ENCODE data around the gene MYH14. TPM values are rescaled to one million over a fixed set of nuclear protein-coding genes. Genes with fewer than 3 reads are reported as not detected.

Gene MYH14
- 100 to 1,000 TPM; 139 to 475 (median 333) TPM for total RNA-seq

GRCh38 chr19:50203281-50204080 is at the start of gene MYH14:
TSS of gene MYH14 (plus strand) at chr19:50203622. CDS start at chr19:50210366, 6,744 bp downstream.
- H3K27me3 ChIP-seq = no peaks in the 10 kb centered on the region
- H3K27ac ChIP-seq = peak within 1 kb of the TSS in 3 of 4 donors; percentile 91 to 99 (median 98)
- TF ChIP-seq POLR2A (IDR thresholded peaks at IDR 0.05) (peak in 1 of 2 donors; percentile 83), CTCF (IDR thresholded peaks at IDR 0.05) (no peak)
- H3K36me3 ChIP-seq = no peaks in the 10 kb centered on the region
- peak in 2 of 3 donors; percentile 90 to 96 for DNase-seq
- peak within 1 kb of the TSS in 3 of 4 donors; percentile 19 to 63 (median 61) for H3K4me3 ChIP-seq
- H3K9me3 ChIP-seq = no peaks in the 10 kb centered on the region
- H3K4me1 ChIP-seq = peaks cover 0 to 28% (median 0%) of the 10 kb centered on the region in 4 donors

- no peaks in the 10 kb centered on the region for H3K4me1 ChIP-seq
- no peak overlapping the region for H3K27ac ChIP-seq
- no peak for DNase-seq
- TF ChIP-seq CTCF (IDR thresholded peaks at IDR 0.05) (no peak), POLR2A (IDR thresholded peaks at IDR 0.05) (no peak)
- peaks cover 0 to 4% (median 0%) of the 10 kb centered on the region in 4 donors for H3K9me3 ChIP-seq
- H3K36me3 ChIP-seq = no peaks in the 10 kb centered on the region
- no peaks in the 10 kb centered on the region for H3K27me3 ChIP-seq
- H3K4me3 ChIP-seq = no peak overlapping the region
Measured at GRCh38 chr19:50154529-50154928, 48.9 kb upstream of the MYH14 start.

- Histone ChIP-seq H3K4me1 (no peaks in the 10 kb centered on the region), H3K9me3 (peaks cover 0 to 4% (median 0%) of the 10 kb centered on the region in 4 donors), H3K36me3 (no peaks in the 10 kb centered on the region), H3K27ac (no peak overlapping the region), H3K4me3 (no peak overlapping the region), H3K27me3 (no peaks in the 10 kb centered on the region)
- TF ChIP-seq POLR2A (IDR thresholded peaks at IDR 0.05) (no peak), CTCF (IDR thresholded peaks at IDR 0.05) (no peak)
- no peak for DNase-seq
Measured at GRCh38 chr19:50155520-50156109, 47.8 kb upstream of the MYH14 start.

GRCh38 chr19:50158577-50158976 is 44.8 kb upstream of the MYH14 start:
- Histone ChIP-seq H3K27me3 (no peaks in the 10 kb centered on the region), H3K4me3 (no peak overlapping the region), H3K36me3 (no peaks in the 10 kb centered on the region), H3K4me1 (no peaks in the 10 kb centered on the region), H3K9me3 (peaks cover 0 to 4% (median 0%) of the 10 kb centered on the region in 4 donors), H3K27ac (no peak overlapping the region)
- DNase-seq = no peak
- no peak for TF ChIP-seq CTCF (IDR thresholded peaks at IDR 0.05)
- no peak for TF ChIP-seq POLR2A (IDR thresholded peaks at IDR 0.05)

GRCh38 chr19:50159078-50159477 is 44.3 kb upstream of the MYH14 start:
- DNase-seq = no peak
- no peak overlapping the region for H3K4me3 ChIP-seq
- H3K27me3 ChIP-seq = no peaks in the 10 kb centered on the region
- H3K4me1 ChIP-seq = no peaks in the 10 kb centered on the region
- H3K27ac ChIP-seq = no peak overlapping the region
- H3K9me3 ChIP-seq = peaks cover 0 to 4% (median 0%) of the 10 kb centered on the region in 4 donors
- no peak for TF ChIP-seq CTCF (IDR thresholded peaks at IDR 0.05)
- no peak for TF ChIP-seq POLR2A (IDR thresholded peaks at IDR 0.05)
- no peaks in the 10 kb centered on the region for H3K36me3 ChIP-seq
